ENCODE measurements around the gene ANAPC15. TPM values are rescaled to one million over a fixed set of nuclear protein-coding genes. Genes with fewer than 3 reads are reported as not detected.
A peak's percentile ranks its signal among the peaks of the same experiment; 100 is the strongest.

ANAPC15 gene
- polyA plus RNA-seq, 1 of the 3 experiments (the other 2 are of a cell fraction), result 92.3 TPM

DNA sequence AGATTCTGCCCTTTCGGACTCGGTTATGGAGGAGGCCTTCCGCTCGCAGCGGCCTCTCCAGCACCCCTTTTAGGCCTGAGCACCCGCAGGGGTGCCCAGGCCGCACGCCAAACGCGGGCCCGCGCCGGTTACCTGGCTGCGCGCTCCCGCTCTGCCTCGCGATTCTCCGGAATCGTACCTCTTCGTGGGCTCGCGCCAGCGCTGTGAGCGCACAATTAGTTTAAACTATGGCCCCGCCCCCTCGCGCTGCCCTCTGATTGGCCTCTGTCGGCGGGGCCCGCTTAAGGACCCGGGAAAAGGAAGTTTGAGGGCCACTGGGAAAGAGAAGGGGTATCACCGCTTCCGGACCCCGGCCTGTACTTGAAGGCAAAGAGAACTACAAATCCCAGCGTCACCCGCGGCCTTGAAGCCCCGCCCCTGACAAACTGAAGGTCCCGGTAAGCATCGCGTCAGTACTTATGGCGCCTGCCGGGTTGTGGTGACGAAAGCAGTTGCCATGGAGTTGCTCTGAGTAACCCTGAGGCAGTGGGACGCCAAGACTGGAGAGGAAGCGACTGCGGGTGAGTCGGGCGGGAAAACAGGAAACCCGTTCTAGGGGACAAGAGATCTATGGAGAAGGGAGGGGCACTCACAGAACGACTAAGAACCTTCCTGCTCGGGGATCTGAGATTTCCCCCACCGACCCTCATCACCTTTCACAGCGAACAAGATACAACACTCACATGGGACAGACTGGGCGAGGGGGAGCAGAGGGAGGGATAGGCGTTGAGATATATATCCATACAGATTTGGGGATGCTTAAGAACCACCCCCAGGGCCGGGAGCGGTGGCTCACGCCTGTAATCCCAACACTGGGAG, 31.9 kb downstream of the ANAPC15 start, which contains the start of the genes LRRC51 and NUMA1 (continued):
- TF ChIP-seq, protein P1, sequence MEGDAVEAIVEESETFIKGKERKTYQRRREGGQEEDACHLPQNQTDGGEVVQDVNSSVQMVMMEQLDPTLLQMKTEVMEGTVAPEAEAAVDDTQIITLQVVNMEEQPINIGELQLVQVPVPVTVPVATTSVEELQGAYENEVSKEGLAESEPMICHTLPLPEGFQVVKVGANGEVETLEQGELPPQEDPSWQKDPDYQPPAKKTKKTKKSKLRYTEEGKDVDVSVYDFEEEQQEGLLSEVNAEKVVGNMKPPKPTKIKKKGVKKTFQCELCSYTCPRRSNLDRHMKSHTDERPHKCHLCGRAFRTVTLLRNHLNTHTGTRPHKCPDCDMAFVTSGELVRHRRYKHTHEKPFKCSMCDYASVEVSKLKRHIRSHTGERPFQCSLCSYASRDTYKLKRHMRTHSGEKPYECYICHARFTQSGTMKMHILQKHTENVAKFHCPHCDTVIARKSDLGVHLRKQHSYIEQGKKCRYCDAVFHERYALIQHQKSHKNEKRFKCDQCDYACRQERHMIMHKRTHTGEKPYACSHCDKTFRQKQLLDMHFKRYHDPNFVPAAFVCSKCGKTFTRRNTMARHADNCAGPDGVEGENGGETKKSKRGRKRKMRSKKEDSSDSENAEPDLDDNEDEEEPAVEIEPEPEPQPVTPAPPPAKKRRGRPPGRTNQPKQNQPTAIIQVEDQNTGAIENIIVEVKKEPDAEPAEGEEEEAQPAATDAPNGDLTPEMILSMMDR (IDR thresholded peaks at IDR 0.05), result no peak
- TF ChIP-seq YY1 (IDR thresholded peaks at IDR 0.05; ENCODE audit: low read depth), result peak; percentile 82; the same call in 1 of the 2 replicates
- peak; percentile 99 for TF ChIP-seq RFX5 (IDR thresholded peaks at IDR 0.05; ENCODE audit: low read length)
- TF ChIP-seq TCF12 (IDR thresholded peaks at IDR 0.05), result no peak
- TF ChIP-seq CHD2 (IDR thresholded peaks at IDR 0.05; ENCODE audit: low read length, partially characterized antibody), result peak; percentile 96
- 0 out of 2 replicates have a peak, but pooled peaks have one; percentile 26 for TF ChIP-seq NRF1 (IDR thresholded peaks at IDR 0.05; ENCODE audit: low read depth, low read length)
- TF ChIP-seq, protein P2, sequence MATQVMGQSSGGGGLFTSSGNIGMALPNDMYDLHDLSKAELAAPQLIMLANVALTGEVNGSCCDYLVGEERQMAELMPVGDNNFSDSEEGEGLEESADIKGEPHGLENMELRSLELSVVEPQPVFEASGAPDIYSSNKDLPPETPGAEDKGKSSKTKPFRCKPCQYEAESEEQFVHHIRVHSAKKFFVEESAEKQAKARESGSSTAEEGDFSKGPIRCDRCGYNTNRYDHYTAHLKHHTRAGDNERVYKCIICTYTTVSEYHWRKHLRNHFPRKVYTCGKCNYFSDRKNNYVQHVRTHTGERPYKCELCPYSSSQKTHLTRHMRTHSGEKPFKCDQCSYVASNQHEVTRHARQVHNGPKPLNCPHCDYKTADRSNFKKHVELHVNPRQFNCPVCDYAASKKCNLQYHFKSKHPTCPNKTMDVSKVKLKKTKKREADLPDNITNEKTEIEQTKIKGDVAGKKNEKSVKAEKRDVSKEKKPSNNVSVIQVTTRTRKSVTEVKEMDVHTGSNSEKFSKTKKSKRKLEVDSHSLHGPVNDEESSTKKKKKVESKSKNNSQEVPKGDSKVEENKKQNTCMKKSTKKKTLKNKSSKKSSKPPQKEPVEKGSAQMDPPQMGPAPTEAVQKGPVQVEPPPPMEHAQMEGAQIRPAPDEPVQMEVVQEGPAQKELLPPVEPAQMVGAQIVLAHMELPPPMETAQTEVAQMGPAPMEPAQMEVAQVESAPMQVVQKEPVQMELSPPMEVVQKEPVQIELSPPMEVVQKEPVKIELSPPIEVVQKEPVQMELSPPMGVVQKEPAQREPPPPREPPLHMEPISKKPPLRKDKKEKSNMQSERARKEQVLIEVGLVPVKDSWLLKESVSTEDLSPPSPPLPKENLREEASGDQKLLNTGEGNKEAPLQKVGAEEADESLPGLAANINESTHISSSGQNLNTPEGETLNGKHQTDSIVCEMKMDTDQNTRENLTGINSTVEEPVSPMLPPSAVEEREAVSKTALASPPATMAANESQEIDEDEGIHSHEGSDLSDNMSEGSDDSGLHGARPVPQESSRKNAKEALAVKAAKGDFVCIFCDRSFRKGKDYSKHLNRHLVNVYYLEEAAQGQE (IDR thresholded peaks at IDR 0.05; ENCODE audit: low read depth, low read length), result no peak

DNA sequence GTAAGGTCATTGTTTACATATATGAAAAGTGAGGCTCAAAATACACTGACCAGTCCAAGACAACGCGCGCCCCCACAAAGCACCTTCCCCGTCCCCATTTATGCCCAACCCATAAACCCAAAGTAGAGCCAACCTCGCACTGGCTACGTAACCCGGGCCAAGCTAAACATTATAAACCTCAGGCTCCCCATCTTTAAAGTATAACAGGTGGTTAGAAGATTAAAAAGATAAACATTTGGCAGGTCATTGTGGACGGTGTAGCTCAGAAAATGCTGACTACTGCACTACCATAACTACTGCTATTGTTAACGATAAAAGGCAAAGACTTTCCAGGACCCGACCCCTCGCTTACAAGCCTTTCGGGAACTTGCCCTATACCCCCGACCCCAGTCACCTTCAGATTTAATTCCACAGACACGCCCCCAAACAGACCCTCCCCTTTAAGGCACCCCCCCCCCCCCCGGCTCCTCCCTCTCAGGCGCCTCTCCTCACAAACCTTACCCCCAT, 32.6 kb downstream of the ANAPC15 start:
- Histone ChIP-seq H3K9me3 (no peaks in the 10 kb centered on the region), H3F3A (replicated peaks; ENCODE audit: insufficient read depth) (no peaks in the 10 kb centered on the region), H3K27me3 (ENCODE audit: insufficient read depth) (no peaks in the 10 kb centered on the region), H3K79me2 (ENCODE audit: insufficient read depth) (peaks cover 52% of the 10 kb centered on the region), H3K9ac (peak overlapping the region; percentile 78), H3K36me3 (replicated peaks in 1 of 2; ENCODE audit: control insufficient read depth in 1 of 2, insufficient read depth in 2 of 2, low read length in 1 of 2) (no peaks in the 10 kb centered on the region), H3K4me3 (ENCODE audit: low read depth in 2 of 2, low read length in 1 of 2) (peak overlapping the region; percentile 70 to 78), H3K9me2 (no peaks in the 10 kb centered on the region), H3K27ac (ENCODE audit: low read depth in 2 of 2, low read length in 1 of 2) (peak overlapping the region; percentile 85 to 88), H2AFZ (ENCODE audit: low read depth) (peak overlapping the region; percentile 37), H3K4me1 (ENCODE audit: control insufficient read depth in 1 of 2, insufficient read depth in 2 of 2, low read depth in 1 of 2, low read length in 1 of 2) (peaks cover 8 to 14% of the 10 kb centered on the region in 2 experiments; a peak in 2 of 4 replicates), H4K20me1 (ENCODE audit: insufficient read depth) (no peaks in the 10 kb centered on the region), H3K4me2 (peak overlapping the region; percentile 79)
- TF ChIP-seq CHD2 (IDR thresholded peaks at IDR 0.05; ENCODE audit: low read length, partially characterized antibody), result no peak
- TF ChIP-seq FOXJ3 (CRISPR knock-in tag; IDR thresholded peaks at IDR 0.05), result no peak
- no peak for TF ChIP-seq TCF12 (IDR thresholded peaks at IDR 0.05)
- no peak for TF ChIP-seq NRF1 (IDR thresholded peaks at IDR 0.05; ENCODE audit: low read depth, low read length)
- TF ChIP-seq GABPA (IDR thresholded peaks at IDR 0.05; ENCODE audit: low read depth), result no peak
- no peak for TF ChIP-seq SMC3 (IDR thresholded peaks at IDR 0.05; ENCODE audit: low read depth, low read length)
- no peak for TF ChIP-seq FOXM1 (IDR thresholded peaks at IDR 0.05; ENCODE audit: low read depth)
- no peak for TF ChIP-seq EP300 (IDR thresholded peaks at IDR 0.05; ENCODE audit: borderline replicate concordance in 1 of 2, low read depth in 1 of 2, low read length in 1 of 2)
- no peak for TF ChIP-seq ELF1 (IDR thresholded peaks at IDR 0.05)
- no peak for TF ChIP-seq MAX (IDR thresholded peaks at IDR 0.05; ENCODE audit: low read depth)
- TF ChIP-seq, protein P3, sequence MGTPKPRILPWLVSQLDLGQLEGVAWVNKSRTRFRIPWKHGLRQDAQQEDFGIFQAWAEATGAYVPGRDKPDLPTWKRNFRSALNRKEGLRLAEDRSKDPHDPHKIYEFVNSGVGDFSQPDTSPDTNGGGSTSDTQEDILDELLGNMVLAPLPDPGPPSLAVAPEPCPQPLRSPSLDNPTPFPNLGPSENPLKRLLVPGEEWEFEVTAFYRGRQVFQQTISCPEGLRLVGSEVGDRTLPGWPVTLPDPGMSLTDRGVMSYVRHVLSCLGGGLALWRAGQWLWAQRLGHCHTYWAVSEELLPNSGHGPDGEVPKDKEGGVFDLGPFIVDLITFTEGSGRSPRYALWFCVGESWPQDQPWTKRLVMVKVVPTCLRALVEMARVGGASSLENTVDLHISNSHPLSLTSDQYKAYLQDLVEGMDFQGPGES (IDR thresholded peaks at IDR 0.05; ENCODE audit: low read depth, low read length), result no peak
- no peak for TF ChIP-seq JUND (IDR thresholded peaks at IDR 0.05)
- no peak for TF ChIP-seq POLR2AphosphoS5 (IDR thresholded peaks at IDR 0.05; ENCODE audit: low read depth, low read length)
- no peak for TF ChIP-seq RXRA (IDR thresholded peaks at IDR 0.05; ENCODE audit: borderline replicate concordance, low read depth)
- POLR2A ChIA-PET, result interaction anchor here (1.0 to 1.6 kb wide), 2 partner anchors 39 to 42 kb away, joined by 3 to 5 read pairs; no protein-coding TSS in a partner anchor
- peak; percentile 80 for DNase-seq
- 1% methylated on average over 16 of the region's 16 CpGs for WGBS (ENCODE audit: low lambda C conversion rate)
- CTCF ChIA-PET, result interaction anchor here (0.8 to 1.7 kb wide), 2 partner anchors 11 to 41 kb away, joined by 3 to 6 read pairs; no protein-coding TSS in a partner anchor
